AML-193 (cell line): Measurements from ENCODE around the gene LMO7.
A peak's percentile ranks its signal among the peaks of the same experiment; 100 is the strongest.
"Not testable (repeated sequence)": the region's sequence is repeated elsewhere in the genome, so short reads cannot be mapped to it uniquely, and the experiment has no call there.

Experiments used
- DNase-seq, 2 experiments: peaks; one replicate each; lab custom pipeline; 2025; lab: John Stamatoyannopoulos, UW

LMO7 gene

DNA sequence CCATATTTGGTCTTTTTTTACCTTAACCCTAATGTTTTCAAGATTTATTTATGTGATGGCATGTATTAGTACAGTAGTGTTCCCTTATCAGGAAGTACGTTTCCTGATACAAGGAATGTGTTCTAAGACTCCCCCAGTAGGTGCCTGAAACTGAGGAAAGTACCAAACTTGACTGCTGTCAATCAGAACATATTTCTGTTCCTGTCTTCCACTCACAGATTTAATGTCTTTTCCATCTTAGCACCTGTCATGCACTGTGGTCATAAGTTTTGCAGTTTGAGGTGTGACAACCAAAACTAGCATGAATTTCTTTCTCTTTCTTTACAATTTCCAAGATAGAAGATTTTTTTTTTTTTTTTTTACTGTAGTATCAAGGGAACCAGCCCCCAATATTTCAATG lies 62.9 kb downstream of the LMO7 start:
- DNase-seq, result no peak

DNA sequence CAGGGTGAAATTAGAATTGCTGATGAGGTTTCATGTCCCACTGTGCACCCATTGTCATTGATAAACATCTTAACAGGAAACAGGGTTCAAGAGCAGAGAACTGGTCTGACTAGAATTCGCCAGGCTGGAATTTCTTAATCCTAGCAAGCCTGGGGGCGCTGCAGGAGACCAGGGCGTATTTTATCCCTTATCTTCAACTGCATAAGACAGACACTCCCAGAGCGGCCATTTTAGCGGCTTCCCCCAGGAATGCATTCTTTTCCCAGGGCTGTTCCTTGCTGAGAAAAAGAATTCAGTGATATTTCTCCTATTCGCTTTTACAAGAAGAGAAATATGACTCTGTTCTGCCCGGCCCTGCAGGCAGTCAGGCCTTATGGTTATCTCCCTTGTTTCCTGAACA lies 63.6 kb downstream of the LMO7 start:
- not testable (repeated sequence) for DNase-seq

DNA sequence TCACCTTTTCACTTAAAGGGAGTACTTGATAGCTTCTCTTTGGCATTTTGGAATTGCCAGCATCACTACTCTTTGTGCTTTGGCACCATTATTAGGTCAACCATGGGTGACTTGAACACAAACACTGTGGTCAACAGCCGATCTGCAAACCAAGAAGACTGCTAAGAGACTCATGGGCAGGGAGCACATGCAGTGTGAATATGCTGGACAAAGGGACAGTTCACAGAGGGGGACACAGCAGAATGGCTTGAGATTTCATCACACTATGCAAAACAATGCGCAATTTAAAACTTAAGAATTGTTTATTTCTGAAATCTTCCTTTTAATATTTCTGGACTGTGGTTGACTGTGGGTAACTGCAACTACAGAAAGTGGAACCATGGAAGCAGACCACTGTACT lies 64.4 kb downstream of the LMO7 start:
- DNase-seq, result no peak

- peak; percentile 97 to 98 for DNase-seq
Observed at GRCh38 chr13:75702476-75702875, 66.3 kb downstream of the LMO7 start.

GRCh38 chr13:75703769-75704168 lies 67.6 kb downstream of the LMO7 start:
- DNase-seq, result no peak

DNA sequence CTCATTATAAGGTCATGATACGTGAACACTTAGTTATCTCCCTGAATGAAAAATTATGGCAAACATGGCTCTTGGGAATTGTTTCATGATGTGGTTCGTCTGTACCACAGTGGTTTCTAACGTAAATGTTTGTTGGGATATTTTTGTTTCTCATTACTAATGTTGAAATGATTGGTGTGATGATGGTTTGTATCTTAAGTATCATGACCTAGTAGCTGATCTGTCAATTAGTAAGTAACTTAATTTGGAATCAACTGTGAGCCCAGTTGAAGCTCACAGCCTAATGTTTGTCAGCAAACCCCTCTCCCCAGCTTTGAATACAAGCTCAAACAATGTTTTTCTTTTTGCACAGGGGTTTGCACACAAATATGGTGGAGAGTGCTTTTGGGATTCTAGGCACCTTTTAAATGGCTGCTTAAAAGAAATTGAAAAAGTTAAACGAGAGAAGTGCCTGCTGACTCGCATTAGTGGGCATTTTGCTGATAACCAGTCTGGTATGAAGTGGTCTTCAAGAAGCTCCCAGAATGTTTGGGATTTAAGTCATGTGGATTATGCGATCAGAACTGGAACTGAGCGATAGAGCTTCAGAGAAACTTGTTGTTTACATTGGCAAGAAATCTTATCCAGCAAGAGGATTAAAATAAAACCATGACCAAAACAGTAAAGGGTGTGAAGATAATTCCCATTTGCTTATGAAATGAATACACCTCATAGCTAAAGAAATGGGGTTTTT lies 68.2 kb downstream of the LMO7 start:
- no peak for DNase-seq

- DNase-seq, result no peak
Observed at GRCh38 chr13:75704927-75705288, 68.8 kb downstream of the LMO7 start.

DNA sequence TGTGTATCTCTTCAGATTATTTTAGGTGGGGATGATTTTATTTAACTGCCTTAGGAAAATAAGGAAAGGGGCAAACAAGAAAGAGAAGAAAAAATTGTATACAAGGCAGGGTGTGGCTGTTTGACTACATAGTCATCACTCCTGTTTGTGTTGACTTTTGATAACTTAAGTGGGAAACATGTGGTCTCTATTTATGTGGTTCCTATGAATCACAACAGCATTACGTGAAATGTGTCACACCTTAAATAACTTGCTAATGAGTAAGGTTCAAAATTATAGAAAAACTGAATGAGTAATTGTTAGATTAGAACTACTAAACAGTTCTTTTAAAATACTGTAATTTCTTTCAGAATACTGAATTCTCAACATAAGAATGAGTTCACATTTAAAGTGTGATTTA lies 69.3 kb downstream of the LMO7 start:
- no peak for DNase-seq

DNA sequence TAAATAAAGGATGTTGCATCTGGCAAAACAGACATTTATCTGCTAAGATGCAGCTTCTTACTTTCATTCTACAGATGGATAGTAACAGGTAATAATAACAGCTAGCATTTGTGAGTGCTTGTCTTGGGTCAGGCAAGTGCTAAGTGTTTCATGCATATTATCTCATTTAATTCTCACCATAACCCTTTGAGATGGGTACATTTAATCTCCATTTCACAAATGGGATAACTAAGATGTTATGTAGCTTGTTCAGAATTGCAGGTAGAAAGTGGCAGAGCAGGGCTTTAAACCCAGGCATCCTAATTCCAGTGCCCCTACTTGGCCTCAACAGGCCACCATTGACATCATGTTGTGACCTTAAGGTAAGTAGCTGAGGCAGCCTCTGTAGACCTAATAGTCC lies 69.8 kb downstream of the LMO7 start:
- DNase-seq, result no peak

DNA sequence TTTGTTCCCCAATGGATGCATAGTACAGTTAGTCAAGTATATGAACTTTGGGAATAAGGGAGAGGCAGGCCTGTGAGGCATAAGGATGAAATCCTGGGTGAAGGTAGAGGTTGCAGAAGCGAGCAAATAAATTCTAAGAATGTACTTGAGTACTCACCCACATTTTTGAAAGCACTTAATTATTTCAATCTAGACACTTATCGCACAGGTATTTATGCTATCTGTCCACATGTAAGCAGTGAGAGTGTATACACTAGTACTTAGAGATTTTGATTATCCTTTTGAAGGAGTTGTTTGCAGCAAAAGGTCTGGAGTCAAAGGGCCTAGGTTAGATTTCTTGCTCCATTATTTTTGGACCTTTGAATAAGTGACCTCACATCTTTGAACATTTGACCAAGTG lies 77.7 kb downstream of the LMO7 start:
- no peak for DNase-seq

GRCh38 chr13:75715601-75716523 lies 79.7 kb downstream of the LMO7 start:
- DNase-seq, result no peak

DNA sequence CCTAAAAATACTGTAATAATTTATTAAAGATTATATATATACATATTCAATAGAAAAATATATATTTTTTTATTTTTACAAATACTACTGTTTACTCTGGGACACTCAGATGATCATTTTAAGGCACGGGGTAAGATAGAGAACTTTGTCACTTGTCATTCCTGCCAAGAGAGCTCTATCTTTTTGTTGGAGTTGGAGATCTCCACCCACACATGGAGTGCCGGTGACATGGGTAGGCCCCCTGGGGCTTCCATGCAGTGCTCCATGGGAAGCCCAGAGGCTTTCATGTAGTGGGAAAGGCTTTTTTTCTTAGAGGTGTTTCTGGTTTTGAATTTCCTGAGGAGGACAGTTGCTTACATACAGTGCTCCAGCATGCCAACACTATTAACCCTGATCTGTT lies 81.4 kb downstream of the LMO7 start:
- DNase-seq, result no peak

DNA sequence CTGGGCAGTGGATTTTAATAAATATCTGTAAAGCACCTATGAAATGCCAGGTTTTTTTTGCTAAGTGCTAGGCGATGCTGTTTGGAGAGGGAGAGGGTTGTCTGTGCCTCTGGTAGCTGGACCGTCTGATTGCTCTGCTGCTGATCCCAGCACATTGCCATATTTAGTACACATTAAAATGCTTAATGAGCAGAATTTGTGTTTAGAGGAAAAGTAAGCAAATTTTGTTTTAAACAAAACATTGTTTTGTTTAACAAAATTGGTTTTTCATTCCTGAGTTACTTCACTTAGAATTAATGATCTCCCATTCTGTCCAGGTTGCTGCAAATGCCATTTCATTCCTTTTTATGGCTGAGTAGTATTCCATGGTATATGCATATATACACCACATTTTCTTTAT lies 85.2 kb downstream of the LMO7 start:
- no peak for DNase-seq

- no peak for DNase-seq
Observed at GRCh38 chr13:75723901-75724300, 87.8 kb downstream of the LMO7 start.

GRCh38 chr13:75724752-75725517 lies 88.8 kb downstream of the LMO7 start:
- no peak for DNase-seq

DNA sequence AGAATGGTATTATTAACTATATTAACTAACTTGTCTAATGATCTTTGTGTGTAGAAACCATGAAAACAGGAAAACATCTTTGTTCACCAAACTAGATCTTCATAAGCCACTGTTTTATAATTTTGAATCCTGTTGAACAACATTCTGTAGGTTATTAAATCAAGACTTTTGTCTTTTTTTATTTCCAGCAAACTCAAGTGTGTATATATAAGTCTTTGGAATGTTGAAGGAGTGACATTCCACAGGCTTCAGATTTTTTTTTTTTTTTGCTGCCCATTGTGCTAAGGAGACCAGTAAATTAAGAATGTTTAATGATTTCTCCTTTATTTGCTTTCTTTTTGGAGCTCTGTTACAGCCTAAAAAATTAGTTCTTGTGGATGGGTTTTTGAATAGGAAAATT lies 89.6 kb downstream of the LMO7 start:
- no peak for DNase-seq

GRCh38 chr13:75726306-75726705 lies 90.2 kb downstream of the LMO7 start:
- no peak for DNase-seq

- DNase-seq, result not testable (repeated sequence)
Observed at GRCh38 chr13:75733113-75733512, 97.0 kb downstream of the LMO7 start.

DNA sequence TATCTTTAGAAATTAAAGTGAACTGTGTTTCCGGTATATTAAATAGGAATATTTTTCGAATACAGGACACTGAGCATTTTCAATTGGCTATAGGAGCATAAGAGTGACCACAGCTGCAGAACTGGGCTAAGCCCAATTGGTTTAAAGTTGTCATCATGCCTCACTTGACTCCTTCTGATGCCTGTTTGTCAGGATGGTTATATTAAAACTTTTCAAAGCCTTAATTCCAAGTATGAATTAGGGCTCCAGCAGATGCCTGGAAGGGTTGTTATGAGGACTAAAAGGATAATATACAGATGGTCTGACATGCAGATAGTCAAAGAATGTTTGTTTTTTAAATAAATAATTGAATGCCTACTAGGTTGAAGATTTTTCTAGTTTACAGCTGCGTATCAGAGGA lies 100.0 kb downstream of the LMO7 start:
- no peak for DNase-seq

GRCh38 chr13:75738841-75739240 lies 102.7 kb downstream of the LMO7 start:
- DNase-seq, result no peak

DNA sequence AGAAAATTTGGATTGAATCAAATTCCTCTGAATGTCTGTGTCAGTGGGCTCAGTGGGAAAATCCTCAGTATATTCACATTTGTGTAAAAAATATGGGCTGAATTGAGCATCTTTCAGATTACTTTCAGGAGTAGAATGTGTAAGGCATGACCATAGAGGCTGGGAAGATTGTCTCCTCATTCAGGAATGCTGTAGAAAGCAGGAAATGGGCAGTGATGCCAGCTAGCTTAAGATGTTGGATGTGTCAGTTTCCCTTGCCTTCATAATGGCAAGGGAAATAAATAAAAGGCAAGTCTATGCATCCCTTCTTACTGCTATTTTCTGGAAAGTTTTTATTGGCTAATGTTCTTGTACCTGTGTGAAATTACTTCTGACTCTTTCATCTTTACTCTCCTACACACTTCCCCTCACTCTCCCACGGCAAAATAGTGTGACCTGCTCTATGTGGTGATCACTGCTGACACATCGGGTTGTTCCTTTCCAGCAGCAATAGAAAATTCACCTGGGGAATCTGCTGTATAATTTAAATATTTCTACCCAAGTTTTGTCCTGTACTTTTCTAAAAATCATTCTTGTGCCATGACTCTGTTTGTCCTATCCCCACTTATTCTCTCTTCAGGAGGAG lies 103.2 kb downstream of the LMO7 start:
- no peak for DNase-seq

DNA sequence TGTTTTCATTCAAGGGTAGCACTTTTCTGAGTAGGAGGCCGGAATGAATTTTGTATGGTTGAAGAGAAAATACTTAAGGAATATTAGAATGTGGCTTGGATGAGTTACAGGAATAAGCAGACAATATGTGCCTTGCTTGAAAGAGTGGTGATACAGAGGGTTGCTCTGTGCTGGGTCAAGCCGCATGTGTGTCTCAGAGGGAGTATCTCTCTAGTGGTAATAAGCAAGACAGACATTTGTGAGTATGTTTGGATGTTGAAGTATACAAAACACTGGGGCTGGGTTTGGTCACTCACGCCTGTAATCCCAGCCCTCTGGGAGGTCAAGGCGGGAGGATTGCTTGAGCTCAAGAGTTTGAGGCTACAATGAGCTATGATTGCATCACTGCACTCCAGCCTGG lies 103.9 kb downstream of the LMO7 start:
- no peak for DNase-seq
